ENCODE measurements around the gene HDAC4.

HDAC4 gene

DNA sequence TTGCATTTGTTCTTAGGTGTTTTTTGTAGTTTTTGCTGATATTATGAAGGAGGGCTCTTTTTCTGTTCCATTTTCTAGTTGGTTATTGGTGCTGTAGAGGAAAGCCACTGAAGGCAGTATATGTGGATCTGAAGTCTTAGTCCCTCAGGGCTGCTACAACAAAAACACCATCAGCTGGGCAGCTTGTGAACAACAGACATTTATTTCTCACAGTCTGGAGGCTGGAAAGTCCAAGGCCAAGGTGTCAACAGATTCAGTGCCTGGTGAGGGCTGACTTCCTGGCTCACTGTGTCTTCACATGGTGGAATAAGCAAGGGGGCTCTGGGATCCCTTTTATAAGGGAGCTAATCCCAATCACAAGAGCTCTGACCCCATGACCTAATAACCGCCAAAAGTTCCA lies 31.4 kb upstream of the HDAC4 start:
- TF ChIP-seq EZH2phosphoT487 (conservative IDR thresholded peaks at IDR 0.05; ENCODE audit: low read length), result no peak
- TF ChIP-seq, protein P1, sequence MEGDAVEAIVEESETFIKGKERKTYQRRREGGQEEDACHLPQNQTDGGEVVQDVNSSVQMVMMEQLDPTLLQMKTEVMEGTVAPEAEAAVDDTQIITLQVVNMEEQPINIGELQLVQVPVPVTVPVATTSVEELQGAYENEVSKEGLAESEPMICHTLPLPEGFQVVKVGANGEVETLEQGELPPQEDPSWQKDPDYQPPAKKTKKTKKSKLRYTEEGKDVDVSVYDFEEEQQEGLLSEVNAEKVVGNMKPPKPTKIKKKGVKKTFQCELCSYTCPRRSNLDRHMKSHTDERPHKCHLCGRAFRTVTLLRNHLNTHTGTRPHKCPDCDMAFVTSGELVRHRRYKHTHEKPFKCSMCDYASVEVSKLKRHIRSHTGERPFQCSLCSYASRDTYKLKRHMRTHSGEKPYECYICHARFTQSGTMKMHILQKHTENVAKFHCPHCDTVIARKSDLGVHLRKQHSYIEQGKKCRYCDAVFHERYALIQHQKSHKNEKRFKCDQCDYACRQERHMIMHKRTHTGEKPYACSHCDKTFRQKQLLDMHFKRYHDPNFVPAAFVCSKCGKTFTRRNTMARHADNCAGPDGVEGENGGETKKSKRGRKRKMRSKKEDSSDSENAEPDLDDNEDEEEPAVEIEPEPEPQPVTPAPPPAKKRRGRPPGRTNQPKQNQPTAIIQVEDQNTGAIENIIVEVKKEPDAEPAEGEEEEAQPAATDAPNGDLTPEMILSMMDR (IDR thresholded peaks at IDR 0.05; ENCODE audit: insufficient read depth, low read length, poor library complexity, severe bottlenecking), result no peak
- H3K9ac ChIP-seq (ENCODE audit: low read length), result no peak overlapping the region
- no peak overlapping the region for H3K27ac ChIP-seq (ENCODE audit: low read depth, low read length)
- H3K27me3 ChIP-seq (ENCODE audit: low read length), result no peaks in the 10 kb centered on the region
- H2AFZ ChIP-seq (ENCODE audit: low read depth, low read length, severe bottlenecking), result no peak overlapping the region
- H3K4me3 ChIP-seq (ENCODE audit: insufficient read depth, low read length, poor library complexity, severe bottlenecking), result no peak overlapping the region
- H3K36me3 ChIP-seq (ENCODE audit: low read length), result no peaks in the 10 kb centered on the region
- no peaks in the 10 kb centered on the region for H3K9me3 ChIP-seq (ENCODE audit: insufficient read depth, low read length)
- H4K20me1 ChIP-seq (ENCODE audit: low read depth, low read length), result no peaks in the 10 kb centered on the region
- H3F3A ChIP-seq (ENCODE audit: insufficient read depth), result no peaks in the 10 kb centered on the region
- no peaks in the 10 kb centered on the region for H3K9me2 ChIP-seq (replicated peaks; ENCODE audit: insufficient read depth, low read length)
- no peaks in the 10 kb centered on the region for H3K79me2 ChIP-seq (ENCODE audit: insufficient read depth, low read length)
- H3K4me2 ChIP-seq (ENCODE audit: low read depth, low read length, poor library complexity, severe bottlenecking), result no peak overlapping the region

GRCh38 chr2:239431536-239431935 lies 30.7 kb upstream of the HDAC4 start:
- Histone ChIP-seq H3K9me3 (ENCODE audit: insufficient read depth, low read length) (no peaks in the 10 kb centered on the region), H3K27ac (ENCODE audit: low read depth, low read length) (no peak overlapping the region), H3K9ac (ENCODE audit: low read length) (no peak overlapping the region), H3F3A (ENCODE audit: insufficient read depth) (no peaks in the 10 kb centered on the region), H3K27me3 (ENCODE audit: low read length) (no peaks in the 10 kb centered on the region), H2AFZ (ENCODE audit: low read depth, low read length, severe bottlenecking) (no peak overlapping the region), H4K20me1 (ENCODE audit: low read depth, low read length) (no peaks in the 10 kb centered on the region), H3K9me2 (replicated peaks; ENCODE audit: insufficient read depth, low read length) (no peaks in the 10 kb centered on the region), H3K4me2 (ENCODE audit: low read depth, low read length, poor library complexity, severe bottlenecking) (no peak overlapping the region), H3K4me3 (ENCODE audit: insufficient read depth, low read length, poor library complexity, severe bottlenecking) (no peak overlapping the region), H3K79me2 (ENCODE audit: insufficient read depth, low read length) (no peaks in the 10 kb centered on the region), H3K36me3 (ENCODE audit: low read length) (no peaks in the 10 kb centered on the region)
- TF ChIP-seq, protein P1 (IDR thresholded peaks at IDR 0.05; ENCODE audit: insufficient read depth, low read length, poor library complexity, severe bottlenecking), result no peak
- TF ChIP-seq EZH2phosphoT487 (conservative IDR thresholded peaks at IDR 0.05; ENCODE audit: low read length), result no peak

DNA sequence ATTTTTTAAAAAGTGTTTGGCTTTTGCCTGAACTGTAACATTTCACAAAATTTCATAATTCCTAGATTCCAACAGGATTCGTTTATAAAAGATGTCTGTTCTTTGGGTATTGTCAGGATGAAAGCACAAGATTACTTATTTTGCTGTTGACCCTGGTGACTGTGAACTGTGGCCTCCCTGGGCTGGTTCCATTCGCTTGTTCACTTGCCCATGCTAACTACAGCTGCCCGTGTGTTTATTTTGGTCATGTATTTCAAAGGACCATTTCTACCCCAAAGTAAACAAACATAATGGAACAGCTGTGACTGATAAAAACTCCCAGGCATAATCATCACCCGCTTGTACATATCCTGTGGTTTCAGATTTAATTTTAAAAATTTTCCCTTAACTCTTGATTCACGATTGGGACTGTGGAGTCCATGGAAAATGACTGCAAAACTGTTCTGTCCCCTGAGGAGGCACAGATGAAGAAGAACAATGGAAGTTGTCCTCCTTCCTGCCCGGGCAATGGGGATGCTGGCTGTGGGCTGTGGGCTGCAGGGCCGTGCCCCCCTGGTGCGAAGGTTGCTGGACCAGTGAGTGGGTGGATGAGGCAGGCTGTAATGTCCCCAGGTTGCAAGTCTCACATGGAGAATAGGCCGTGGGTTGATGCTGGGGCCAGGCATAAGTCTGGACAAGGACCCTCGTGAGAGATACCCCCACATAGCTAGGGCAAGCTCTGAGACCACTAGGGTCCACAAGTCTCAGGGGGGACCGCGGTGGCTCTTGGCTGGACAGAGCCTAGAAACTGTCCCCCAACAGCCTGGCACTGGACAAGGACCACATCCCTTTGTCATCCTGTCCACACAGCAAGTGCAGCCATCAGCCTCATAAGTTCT lies 28.9 kb upstream of the HDAC4 start:
- Histone ChIP-seq H3K4me3 (ENCODE audit: insufficient read depth, low read length, poor library complexity, severe bottlenecking) (no peak overlapping the region), H3K9me2 (replicated peaks; ENCODE audit: insufficient read depth, low read length) (no peaks in the 10 kb centered on the region), H2AFZ (ENCODE audit: low read depth, low read length, severe bottlenecking) (no peak overlapping the region), H3F3A (ENCODE audit: insufficient read depth) (no peaks in the 10 kb centered on the region), H3K27me3 (ENCODE audit: low read length) (no peaks in the 10 kb centered on the region), H3K79me2 (ENCODE audit: insufficient read depth, low read length) (no peaks in the 10 kb centered on the region), H3K9ac (ENCODE audit: low read length) (no peak overlapping the region), H3K27ac (ENCODE audit: low read depth, low read length) (no peak overlapping the region), H3K4me2 (ENCODE audit: low read depth, low read length, poor library complexity, severe bottlenecking) (no peak overlapping the region), H3K36me3 (ENCODE audit: low read length) (no peaks in the 10 kb centered on the region), H3K9me3 (ENCODE audit: insufficient read depth, low read length) (no peaks in the 10 kb centered on the region), H4K20me1 (ENCODE audit: low read depth, low read length) (no peaks in the 10 kb centered on the region)
- TF ChIP-seq EZH2phosphoT487 (conservative IDR thresholded peaks at IDR 0.05; ENCODE audit: low read length), result no peak
- TF ChIP-seq, protein P1 (IDR thresholded peaks at IDR 0.05; ENCODE audit: insufficient read depth, low read length, poor library complexity, severe bottlenecking), result no peak
